Measurements from ENCODE around the gene SEMA4G.

DNA sequence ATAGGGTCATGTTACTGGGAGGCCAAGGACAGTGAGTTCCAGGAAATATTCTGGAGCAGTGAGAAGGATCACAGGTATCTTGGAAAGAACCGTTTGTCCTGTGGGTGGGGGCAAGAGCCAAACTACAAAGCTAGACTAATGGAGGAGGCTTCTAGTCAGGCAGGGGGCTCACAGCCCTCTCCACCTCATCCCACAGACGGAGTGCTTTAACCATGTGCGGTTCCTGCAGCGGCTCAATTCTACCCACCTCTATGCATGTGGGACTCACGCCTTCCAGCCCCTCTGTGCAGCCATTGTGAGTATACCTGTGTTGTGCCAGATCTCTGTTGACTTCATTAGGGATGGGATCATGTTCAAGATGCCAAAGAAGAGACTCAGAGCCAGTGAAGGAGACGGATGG is 8.1 kb downstream of the SEMA4G start:
- TF ChIP-seq GATAD1 (CRISPR knock-in tag; IDR thresholded peaks at IDR 0.05) (no peak), GABPB1 (CRISPR knock-in tag; IDR thresholded peaks at IDR 0.05) (no peak), KDM5B (CRISPR knock-in tag; IDR thresholded peaks at IDR 0.05; ENCODE audit: borderline replicate concordance) (no peak), MAFF (IDR thresholded peaks at IDR 0.05; ENCODE audit: low read depth, low read length) (no peak), POLR2AphosphoS5 (IDR thresholded peaks at IDR 0.05; ENCODE audit: low read depth, low read length) (peak; percentile 7; the same call in 1 of the 2 replicates), ZNF343 (CRISPR knock-in tag; IDR thresholded peaks at IDR 0.05) (no peak), SIN3A (IDR thresholded peaks at IDR 0.05; ENCODE audit: borderline replicate concordance, low read depth, low read length) (no peak), EED (CRISPR knock-in tag; IDR thresholded peaks at IDR 0.05) (no peak), DR1 (CRISPR knock-in tag; IDR thresholded peaks at IDR 0.05) (no peak)
- TF ChIP-seq, protein P1, sequence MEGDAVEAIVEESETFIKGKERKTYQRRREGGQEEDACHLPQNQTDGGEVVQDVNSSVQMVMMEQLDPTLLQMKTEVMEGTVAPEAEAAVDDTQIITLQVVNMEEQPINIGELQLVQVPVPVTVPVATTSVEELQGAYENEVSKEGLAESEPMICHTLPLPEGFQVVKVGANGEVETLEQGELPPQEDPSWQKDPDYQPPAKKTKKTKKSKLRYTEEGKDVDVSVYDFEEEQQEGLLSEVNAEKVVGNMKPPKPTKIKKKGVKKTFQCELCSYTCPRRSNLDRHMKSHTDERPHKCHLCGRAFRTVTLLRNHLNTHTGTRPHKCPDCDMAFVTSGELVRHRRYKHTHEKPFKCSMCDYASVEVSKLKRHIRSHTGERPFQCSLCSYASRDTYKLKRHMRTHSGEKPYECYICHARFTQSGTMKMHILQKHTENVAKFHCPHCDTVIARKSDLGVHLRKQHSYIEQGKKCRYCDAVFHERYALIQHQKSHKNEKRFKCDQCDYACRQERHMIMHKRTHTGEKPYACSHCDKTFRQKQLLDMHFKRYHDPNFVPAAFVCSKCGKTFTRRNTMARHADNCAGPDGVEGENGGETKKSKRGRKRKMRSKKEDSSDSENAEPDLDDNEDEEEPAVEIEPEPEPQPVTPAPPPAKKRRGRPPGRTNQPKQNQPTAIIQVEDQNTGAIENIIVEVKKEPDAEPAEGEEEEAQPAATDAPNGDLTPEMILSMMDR (CRISPR knock-in tag; IDR thresholded peaks at IDR 0.05): no peak
- TF ChIP-seq, protein P2, sequence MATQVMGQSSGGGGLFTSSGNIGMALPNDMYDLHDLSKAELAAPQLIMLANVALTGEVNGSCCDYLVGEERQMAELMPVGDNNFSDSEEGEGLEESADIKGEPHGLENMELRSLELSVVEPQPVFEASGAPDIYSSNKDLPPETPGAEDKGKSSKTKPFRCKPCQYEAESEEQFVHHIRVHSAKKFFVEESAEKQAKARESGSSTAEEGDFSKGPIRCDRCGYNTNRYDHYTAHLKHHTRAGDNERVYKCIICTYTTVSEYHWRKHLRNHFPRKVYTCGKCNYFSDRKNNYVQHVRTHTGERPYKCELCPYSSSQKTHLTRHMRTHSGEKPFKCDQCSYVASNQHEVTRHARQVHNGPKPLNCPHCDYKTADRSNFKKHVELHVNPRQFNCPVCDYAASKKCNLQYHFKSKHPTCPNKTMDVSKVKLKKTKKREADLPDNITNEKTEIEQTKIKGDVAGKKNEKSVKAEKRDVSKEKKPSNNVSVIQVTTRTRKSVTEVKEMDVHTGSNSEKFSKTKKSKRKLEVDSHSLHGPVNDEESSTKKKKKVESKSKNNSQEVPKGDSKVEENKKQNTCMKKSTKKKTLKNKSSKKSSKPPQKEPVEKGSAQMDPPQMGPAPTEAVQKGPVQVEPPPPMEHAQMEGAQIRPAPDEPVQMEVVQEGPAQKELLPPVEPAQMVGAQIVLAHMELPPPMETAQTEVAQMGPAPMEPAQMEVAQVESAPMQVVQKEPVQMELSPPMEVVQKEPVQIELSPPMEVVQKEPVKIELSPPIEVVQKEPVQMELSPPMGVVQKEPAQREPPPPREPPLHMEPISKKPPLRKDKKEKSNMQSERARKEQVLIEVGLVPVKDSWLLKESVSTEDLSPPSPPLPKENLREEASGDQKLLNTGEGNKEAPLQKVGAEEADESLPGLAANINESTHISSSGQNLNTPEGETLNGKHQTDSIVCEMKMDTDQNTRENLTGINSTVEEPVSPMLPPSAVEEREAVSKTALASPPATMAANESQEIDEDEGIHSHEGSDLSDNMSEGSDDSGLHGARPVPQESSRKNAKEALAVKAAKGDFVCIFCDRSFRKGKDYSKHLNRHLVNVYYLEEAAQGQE (IDR thresholded peaks at IDR 0.05; ENCODE audit: borderline replicate concordance in 1 of 2, low read depth in 1 of 2, low read length in 2 of 2): no peak
